Adrenal gland (tissue), 12 donors: ENCODE data around the gene GNAO1. TPM values are rescaled to one million over a fixed set of nuclear protein-coding genes. Genes with fewer than 3 reads are reported as not detected.

Source experiments
- DNase-seq, 7 donors: peaks; one replicate each; pipeline ENCODE4 v3.0.0-alpha.2; 2019 to 2020
- H3K27ac ChIP-seq, 5 donors: fragments of 200-600 bp; sonication (generic) in 4 of 5; 1 replicate in 3 of 5; 2 replicates in 2 of 5; pipeline versions ENCODE4 v1.5.1 to v1.8.0; 2016 to 2020; ENCODE audit warnings: mild to moderate bottlenecking in 1 of 5
- H3K27me3 ChIP-seq: fragments of 200-600 bp; 2 replicates; pipeline ENCODE4 v1.8.0; 2021
- H3K36me3 ChIP-seq, 2 donors: fragments of 200-600 bp; replicated peaks in 1 of 2; 1 replicate in 1 of 2; 2 replicates in 1 of 2; pipeline versions ENCODE4 v1.5.1 to v1.8.0; 2018 to 2022
- H3K4me1 ChIP-seq, 2 donors: fragments of 200-600 bp; replicated peaks in 1 of 2; 1 replicate in 1 of 2; 2 replicates in 1 of 2; pipeline versions ENCODE4 v1.5.1 to v1.8.0; 2018 to 2021
- H3K4me3 ChIP-seq, 4 donors: fragments of 200-600 bp; sonication (generic) in 3 of 4; one replicate each; pipeline ENCODE4 v1.5.1; 2016 to 2018
- H3K9me3 ChIP-seq, 3 donors: fragments of 200-600 bp; sonication (generic) in 1 of 3; replicated peaks in 1 of 3; 1 replicate in 2 of 3; 2 replicates in 1 of 3; pipeline versions ENCODE4 v1.5.1 to v1.8.0; 2016 to 2021
- POLR2A ChIP-seq, 2 donors: fragments of 450-650 bp; IDR thresholded peaks; one replicate each; pipeline ENCODE4 v1.6.1; 2017; ENCODE audit warnings: antibody characterized with exemption in 2 of 2, mild to moderate bottlenecking in 2 of 2, moderate library complexity in 1 of 2
- WGBS, 4 donors: extraction: QIAGEN DNeasy Blood & Tissue Kit in 2 of 4; methylation state at CpG; one replicate each; pipeline versions ENCODE4 v1.1.5 to v1.1.7; 2013 to 2017; 5-methylcytosine and 5-hydroxymethylcytosine counted together
- intact Hi-C, 2 donors: fragments of 100-400 bp; cut with DNase I; formaldehyde crosslinking; loops; one replicate each; pipeline versions ENCODE4 v1.14.1 to v1.15.0; 2022 to 2023
- polyA plus RNA-seq, 3 donors: library from polyadenylated mRNA; stranded (reverse); fragments of 200-250 nt in 2 of 3; fragments of 350-450 nt in 1 of 3; fragmentation: Illumina TruSeq in 1 of 3; extraction: RNeasy Lipid Tissue Mini Kit (QIAGEN cat#74804) in 1 of 3; gene quantifications; one replicate each; pipeline ENCODE4 v1.2.3, GENCODE V29; 2013 to 2014
- total RNA-seq, 9 donors: library from RNA; depleted of rRNA in 4 of 9; stranded (reverse); fragments of >200 nt in 4 of 9; fragments of 120-200 nt in 1 of 9; fragmentation: NEBNext Ultra II Directional in 1 of 9; extraction: Animal tissue kit (Norgen Biotek cat#: 25700) in 1 of 9; gene quantifications; one replicate each; pipeline versions ENCODE4 v1.1.0 to v1.2.4, GENCODE V29; 2013 to 2023
- TF ChIP-seq, protein P1 (sequence below), 6 experiments: fragments of 450-650 bp in 4 of 6; fragments of 200-600 bp in 2 of 6; sonication (generic) in 1 of 6; IDR thresholded peaks; 1 replicate in 5 of 6; 2 replicates in 1 of 6; pipeline versions ENCODE4 v1.5.1 to v1.8.0; 2016 to 2021; ENCODE audit warnings: antibody characterized with exemption in 6 of 6, mild to moderate bottlenecking in 2 of 6, moderate library complexity in 1 of 6
- donor health status: healthy with polysubstance abuse.
- donor health status: Bipolar disorder and iron deficiency.
- donor health status: DM: yes; HTN: yes; CAD: no.
- donor health status: DM: no; HTN: no; CAD: no.
- donor health status: DM: no; HTN: no; CAD: no.
- donor health status: DM: yes; HTN: yes; CAD: no.

Gene GNAO1
- total and polyA plus RNA-seq, 12 donors: 1.8 to 36.6 (median 5.9) TPM

DNA sequence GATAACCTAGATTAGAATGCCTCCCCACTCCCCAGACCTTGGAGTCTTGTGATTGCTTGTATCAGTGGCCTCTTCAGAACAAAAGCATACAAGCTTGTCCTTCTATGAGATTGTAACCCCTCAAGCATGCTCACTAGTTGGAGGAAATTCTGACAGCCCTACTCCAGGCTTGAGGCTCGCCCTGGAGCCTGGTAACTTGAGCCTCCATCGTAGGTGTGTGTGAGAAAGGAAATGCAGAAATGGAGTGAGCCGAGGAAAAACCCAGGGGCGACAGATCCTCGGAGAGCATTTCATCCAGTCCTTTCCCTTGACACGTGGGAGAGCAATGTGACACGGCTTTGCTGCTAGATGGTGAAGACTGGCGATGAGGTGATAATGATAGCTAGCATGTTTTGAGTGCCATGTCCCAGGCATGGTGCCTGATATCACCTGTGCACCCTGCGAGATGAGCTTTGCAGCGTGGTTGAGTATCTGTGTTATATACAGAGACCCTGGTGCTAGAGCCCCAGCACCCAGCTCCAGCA lies 31.2 kb downstream of the GNAO1 start:
- TF ChIP-seq, protein P1, sequence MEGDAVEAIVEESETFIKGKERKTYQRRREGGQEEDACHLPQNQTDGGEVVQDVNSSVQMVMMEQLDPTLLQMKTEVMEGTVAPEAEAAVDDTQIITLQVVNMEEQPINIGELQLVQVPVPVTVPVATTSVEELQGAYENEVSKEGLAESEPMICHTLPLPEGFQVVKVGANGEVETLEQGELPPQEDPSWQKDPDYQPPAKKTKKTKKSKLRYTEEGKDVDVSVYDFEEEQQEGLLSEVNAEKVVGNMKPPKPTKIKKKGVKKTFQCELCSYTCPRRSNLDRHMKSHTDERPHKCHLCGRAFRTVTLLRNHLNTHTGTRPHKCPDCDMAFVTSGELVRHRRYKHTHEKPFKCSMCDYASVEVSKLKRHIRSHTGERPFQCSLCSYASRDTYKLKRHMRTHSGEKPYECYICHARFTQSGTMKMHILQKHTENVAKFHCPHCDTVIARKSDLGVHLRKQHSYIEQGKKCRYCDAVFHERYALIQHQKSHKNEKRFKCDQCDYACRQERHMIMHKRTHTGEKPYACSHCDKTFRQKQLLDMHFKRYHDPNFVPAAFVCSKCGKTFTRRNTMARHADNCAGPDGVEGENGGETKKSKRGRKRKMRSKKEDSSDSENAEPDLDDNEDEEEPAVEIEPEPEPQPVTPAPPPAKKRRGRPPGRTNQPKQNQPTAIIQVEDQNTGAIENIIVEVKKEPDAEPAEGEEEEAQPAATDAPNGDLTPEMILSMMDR (IDR thresholded peaks at IDR 0.05): no peak
- TF ChIP-seq POLR2A (IDR thresholded peaks at IDR 0.05): no peak
- Histone ChIP-seq H3K9me3 (no peaks in the 10 kb centered on the region), H3K4me3 (no peak overlapping the region), H3K27ac (no peak overlapping the region), H3K27me3 (no peaks in the 10 kb centered on the region), H3K36me3 (no peaks in the 10 kb centered on the region), H3K4me1 (no peaks in the 10 kb centered on the region)
- 45 to 60% (median 53%) methylated on average over 8 to 10 of the region's 10 CpGs for WGBS, 4 donors
- intact Hi-C loops: no loop called here
- no peak for DNase-seq

DNA sequence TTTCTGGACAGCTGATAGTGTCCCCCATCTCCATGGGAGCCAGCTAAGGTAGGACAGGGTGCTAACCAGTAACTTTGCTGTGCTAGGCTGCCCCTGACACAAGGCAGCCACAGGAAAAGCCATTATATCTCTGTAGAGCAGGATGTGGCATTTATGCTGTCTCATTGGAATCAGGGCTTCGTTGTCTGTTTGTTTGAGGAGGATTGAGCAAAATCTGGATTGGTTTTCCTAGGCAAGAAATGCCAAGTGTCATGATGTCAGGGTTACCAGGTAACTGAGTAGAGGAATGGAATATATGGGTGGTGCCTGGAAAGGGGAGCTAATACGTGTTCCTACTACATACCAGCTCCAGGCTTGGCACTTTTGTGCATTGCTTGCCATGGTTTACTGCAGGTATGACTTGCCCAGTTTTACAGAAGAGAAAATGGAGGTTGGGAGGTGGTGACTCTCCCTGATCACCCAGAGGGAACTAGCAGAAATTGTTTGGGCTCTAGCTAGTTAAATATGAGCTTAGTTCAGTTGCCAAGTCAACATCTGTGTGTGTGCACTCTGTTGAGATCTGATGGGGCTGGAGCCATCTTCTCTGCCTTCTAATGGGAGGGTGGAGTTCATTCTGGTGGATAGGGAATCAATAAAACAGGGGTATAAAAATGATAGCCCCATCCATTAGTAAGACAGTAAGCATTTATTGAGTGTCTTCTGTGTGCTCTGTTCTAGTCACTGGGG lies 33.9 kb downstream of the GNAO1 start:
- Histone ChIP-seq H3K4me1 (no peaks in the 10 kb centered on the region), H3K36me3 (no peaks in the 10 kb centered on the region), H3K27ac (no peak overlapping the region), H3K27me3 (no peaks in the 10 kb centered on the region), H3K9me3 (no peaks in the 10 kb centered on the region), H3K4me3 (no peak overlapping the region)
- intact Hi-C loops: no loop called here
- no peak for TF ChIP-seq POLR2A (IDR thresholded peaks at IDR 0.05)
- TF ChIP-seq, protein P1 (IDR thresholded peaks at IDR 0.05): no peak
- DNase-seq: no peak
- 56 to 85% (median 61%) methylated on average over 2 of the region's 2 CpGs for WGBS, 4 donors

DNA sequence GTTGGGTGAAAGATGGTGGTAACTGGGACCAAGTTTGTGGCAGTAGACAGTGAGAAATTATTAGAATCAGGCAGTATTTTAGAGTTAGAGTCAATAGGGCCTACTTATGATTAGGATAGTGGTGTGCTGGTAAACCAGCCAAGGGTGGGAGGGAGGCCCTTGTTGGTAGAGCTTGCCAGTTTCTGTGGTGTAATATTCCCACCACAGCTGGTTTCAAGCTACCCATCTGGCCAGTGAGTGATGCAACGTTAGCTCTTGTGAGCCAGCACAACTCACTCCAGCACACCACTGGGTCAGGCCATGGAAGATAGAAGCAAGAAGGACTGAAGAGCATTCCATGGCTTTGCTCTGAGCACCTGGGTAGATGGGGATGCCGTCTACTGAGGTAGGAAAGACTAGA lies 34.9 kb downstream of the GNAO1 start:
- intact Hi-C loops: no loop called here
- H3K4me1 ChIP-seq: no peaks in the 10 kb centered on the region
- TF ChIP-seq, protein P1 (IDR thresholded peaks at IDR 0.05): no peak
- no peak for TF ChIP-seq POLR2A (IDR thresholded peaks at IDR 0.05)
- no peak overlapping the region for H3K4me3 ChIP-seq
- H3K27ac ChIP-seq: no peak overlapping the region
- no peaks in the 10 kb centered on the region for H3K9me3 ChIP-seq
- WGBS, 4 donors: 46 to 67% (median 63%) methylated on average over 2 of the region's 2 CpGs
- no peak for DNase-seq
- H3K27me3 ChIP-seq: no peaks in the 10 kb centered on the region
- H3K36me3 ChIP-seq: no peaks in the 10 kb centered on the region

DNA sequence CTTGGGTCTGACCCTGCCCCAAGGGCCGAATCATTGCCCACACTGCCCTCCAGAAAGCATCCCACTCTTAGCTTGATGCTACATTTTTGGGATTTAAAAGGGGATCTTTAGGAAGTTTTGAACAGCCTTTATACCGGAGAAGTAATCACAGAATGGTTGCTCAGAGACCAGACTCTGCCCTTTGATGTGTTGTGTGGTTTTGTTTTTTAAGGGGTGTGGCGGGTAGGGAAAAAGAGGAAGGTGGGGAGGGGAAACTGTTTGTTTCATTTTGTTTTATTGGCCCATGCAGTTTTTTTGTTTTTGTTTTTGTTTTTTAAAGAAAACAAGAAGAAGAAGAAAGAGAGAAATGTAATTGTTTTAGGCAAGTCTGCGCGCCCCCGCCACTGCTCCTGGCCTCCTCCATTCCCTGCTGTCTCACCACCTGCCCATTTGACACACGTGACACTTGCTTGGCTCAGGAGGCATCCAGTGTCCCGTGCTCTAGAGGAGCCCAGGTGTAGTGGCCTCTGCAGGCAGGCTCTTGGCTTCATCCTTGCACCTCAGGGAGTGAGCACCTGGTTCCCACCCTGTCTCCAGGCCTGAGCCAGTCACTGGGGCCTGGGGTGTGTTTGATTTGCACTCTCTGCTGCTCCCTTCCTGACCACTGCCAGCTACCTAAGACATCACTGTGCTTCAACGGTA lies 35.7 kb downstream of the GNAO1 start:
- no peaks in the 10 kb centered on the region for H3K4me1 ChIP-seq
- H3K27ac ChIP-seq: no peak overlapping the region
- no peaks in the 10 kb centered on the region for H3K27me3 ChIP-seq
- no peak for DNase-seq
- H3K36me3 ChIP-seq: no peaks in the 10 kb centered on the region
- intact Hi-C loops: no loop called here
- 66 to 79% (median 73%) methylated on average over 8 to 9 of the region's 9 CpGs for WGBS, 4 donors
- H3K9me3 ChIP-seq: no peaks in the 10 kb centered on the region
- no peak overlapping the region for H3K4me3 ChIP-seq
- no peak for TF ChIP-seq POLR2A (IDR thresholded peaks at IDR 0.05)
- TF ChIP-seq, protein P1 (IDR thresholded peaks at IDR 0.05): no peak
